ENCODE data around the gene CEP170B.

The CEP170B gene

GRCh38 chr14:104844306-104845032 is 20.6 kb upstream of the CEP170B start:
- no peak overlapping the region for H3K4me3 ChIP-seq (ENCODE audit: low read depth, low read length)
- TF ChIP-seq CTCF (IDR thresholded peaks at IDR 0.05; ENCODE audit: insufficient read depth, low read depth, low read length, missing control alignments), result no peak
- DNase-seq (ENCODE audit: low read depth), result no peak

GRCh38 chr14:104845033-104845666 is 19.9 kb upstream of the CEP170B start:
- H3K4me3 ChIP-seq (ENCODE audit: low read depth, low read length), result no peak overlapping the region
- TF ChIP-seq CTCF (IDR thresholded peaks at IDR 0.05; ENCODE audit: insufficient read depth, low read depth, low read length, missing control alignments), result no peak
- DNase-seq (ENCODE audit: low read depth), result no peak

GRCh38 chr14:104845834-104846441 is 19.1 kb upstream of the CEP170B start:
- no peak overlapping the region for H3K4me3 ChIP-seq (ENCODE audit: low read depth, low read length)
- no peak for DNase-seq (ENCODE audit: low read depth)
- no peak for TF ChIP-seq CTCF (IDR thresholded peaks at IDR 0.05; ENCODE audit: insufficient read depth, low read depth, low read length, missing control alignments)

- no peak for DNase-seq (ENCODE audit: low read depth)
- H3K4me3 ChIP-seq (ENCODE audit: low read depth, low read length), result no peak overlapping the region
- no peak for TF ChIP-seq CTCF (IDR thresholded peaks at IDR 0.05; ENCODE audit: insufficient read depth, low read depth, low read length, missing control alignments)
Measured at GRCh38 chr14:104852280-104852663, 12.8 kb upstream of the CEP170B start.

GRCh38 chr14:104855532-104856090 is 9.5 kb upstream of the CEP170B start:
- H3K4me3 ChIP-seq (ENCODE audit: low read depth, low read length), result no peak overlapping the region
- DNase-seq (ENCODE audit: low read depth), result no peak
- no peak for TF ChIP-seq CTCF (IDR thresholded peaks at IDR 0.05; ENCODE audit: insufficient read depth, low read depth, low read length, missing control alignments)

GRCh38 chr14:104856157-104856868 is 8.8 kb upstream of the CEP170B start:
- no peak overlapping the region for H3K4me3 ChIP-seq (ENCODE audit: low read depth, low read length)
- DNase-seq (ENCODE audit: low read depth), result no peak
- TF ChIP-seq CTCF (IDR thresholded peaks at IDR 0.05; ENCODE audit: insufficient read depth, low read depth, low read length, missing control alignments), result no peak

All from GM12865 (cell line).